DMS 273 treated with DMSO at 0.1 percent for 48 hours (cell line): ENCODE results near the gene APOL4.
"Not testable (repeated sequence)": the region's sequence is repeated elsewhere in the genome, so short reads cannot be mapped to it uniquely, and the experiment has no call there.

Experiments used
- DNase-seq: peaks from one replicate; lab custom pipeline; 2025; lab: John Stamatoyannopoulos, UW

Gene APOL4

GRCh38 chr22:36183446-36183845, 18.2 kb downstream of the APOL4 start:
- DNase-seq: no peak

DNA sequence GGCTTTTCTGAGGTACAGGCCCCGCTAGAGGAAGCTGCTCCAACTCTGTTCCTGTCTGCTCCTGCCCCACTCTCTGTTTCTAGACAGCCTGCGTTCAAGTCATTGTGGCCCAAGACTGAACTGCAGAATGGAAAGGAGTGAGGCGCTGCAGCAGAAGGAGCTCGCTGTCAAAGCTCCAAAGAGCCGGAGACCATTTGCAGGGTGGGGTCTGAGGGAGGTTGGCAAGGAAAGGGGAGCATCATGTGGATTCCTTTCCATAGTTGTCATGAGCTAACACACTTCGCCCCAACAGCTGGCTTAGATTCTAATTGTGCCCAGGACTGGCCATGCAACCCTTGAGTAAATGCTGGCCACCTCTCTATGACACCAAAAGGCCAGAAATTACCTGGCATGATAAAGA, 18.8 kb downstream of the APOL4 start:
- DNase-seq: no peak

DNA sequence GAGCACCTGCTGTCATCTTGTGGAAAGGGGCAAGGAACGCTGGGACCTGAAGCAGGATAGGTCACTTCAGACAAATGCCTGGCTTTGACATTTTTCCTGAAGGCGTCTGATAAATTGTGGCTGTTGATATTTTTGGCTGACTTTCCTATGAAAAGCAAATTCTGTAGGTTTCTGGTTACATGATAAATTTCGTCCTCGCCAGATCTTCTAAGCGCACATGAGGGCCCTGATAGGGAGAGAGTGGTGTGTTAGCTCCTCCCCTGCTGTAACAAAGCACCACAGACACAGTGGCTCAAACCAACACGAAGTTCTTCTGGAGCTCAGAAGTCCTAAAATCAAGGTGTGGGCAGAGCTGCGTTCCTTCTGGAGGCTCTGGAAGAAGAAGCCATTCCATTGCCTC, 19.6 kb downstream of the APOL4 start:
- no peak for DNase-seq

- DNase-seq: no peak
Observed at GRCh38 chr22:36180928-36181327, 20.7 kb downstream of the APOL4 start.

DNA sequence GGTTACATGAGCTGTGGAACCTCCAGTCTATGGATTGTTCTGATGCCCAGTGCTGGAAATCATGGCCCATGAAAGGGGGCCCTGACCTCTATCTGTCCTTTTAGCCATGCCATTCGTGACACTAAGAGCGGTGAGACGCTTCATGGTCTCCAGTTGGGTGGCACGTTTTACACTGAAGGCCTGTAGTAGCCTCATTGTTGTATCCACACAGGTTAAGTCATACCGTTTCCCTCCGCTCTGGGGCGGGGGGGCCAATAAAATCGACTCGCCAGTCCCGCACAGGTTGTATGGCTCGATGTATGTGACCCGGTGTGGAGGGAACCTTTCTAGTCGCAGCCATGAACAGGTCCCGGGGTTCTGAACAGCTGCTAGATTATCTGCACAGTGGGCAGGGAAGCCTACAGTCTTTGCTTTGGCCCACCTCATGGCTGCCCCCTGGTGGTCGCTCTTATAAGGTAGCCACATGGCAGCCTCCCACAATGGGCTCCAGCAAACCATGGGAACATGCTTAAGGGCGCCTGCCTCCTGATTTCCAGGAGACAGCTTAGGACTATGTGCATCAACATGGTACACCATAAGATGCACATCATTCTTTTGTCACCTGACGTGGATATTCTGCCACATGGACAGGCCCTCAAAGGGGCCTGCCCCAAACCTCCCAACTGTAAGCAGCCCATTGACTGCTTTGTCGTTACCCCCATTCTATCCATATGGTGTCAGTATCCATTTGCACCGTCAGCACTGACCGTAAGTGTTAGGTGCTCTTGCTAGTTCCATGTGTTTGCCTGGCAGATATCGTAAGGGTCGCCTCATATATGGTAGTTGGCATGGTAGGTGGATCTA, 21.4 kb downstream of the APOL4 start:
- no peak for DNase-seq

- no peak for DNase-seq
Observed at GRCh38 chr22:36177160-36177559, 24.4 kb downstream of the APOL4 start.

- no peak for DNase-seq
Observed at GRCh38 chr22:36175892-36176291, 25.7 kb downstream of the APOL4 start.

DNA sequence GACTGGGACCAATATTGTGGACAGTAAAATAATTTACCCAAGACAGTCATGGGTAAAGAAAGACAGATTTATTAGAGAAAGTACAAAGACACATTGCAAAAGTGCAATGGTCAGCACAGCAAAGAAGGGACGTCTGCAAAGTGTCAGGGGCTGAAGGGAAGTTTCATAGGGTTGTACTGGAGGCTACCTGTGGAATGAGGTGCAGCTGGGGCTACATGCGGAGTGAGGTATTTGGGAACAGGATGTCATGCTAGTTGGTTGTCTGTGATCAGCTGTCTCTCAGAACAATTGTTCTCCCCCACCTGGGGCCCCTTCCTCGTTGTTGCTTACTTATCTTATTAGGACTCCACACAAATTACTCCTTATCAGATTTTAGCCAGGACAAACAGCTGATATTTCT, 29.7 kb downstream of the APOL4 start:
- no peak for DNase-seq

- DNase-seq: no peak
Observed at GRCh38 chr22:36166518-36167220, 34.9 kb downstream of the APOL4 start.

GRCh38 chr22:36166086-36166485, 35.5 kb downstream of the APOL4 start:
- no peak for DNase-seq

DNA sequence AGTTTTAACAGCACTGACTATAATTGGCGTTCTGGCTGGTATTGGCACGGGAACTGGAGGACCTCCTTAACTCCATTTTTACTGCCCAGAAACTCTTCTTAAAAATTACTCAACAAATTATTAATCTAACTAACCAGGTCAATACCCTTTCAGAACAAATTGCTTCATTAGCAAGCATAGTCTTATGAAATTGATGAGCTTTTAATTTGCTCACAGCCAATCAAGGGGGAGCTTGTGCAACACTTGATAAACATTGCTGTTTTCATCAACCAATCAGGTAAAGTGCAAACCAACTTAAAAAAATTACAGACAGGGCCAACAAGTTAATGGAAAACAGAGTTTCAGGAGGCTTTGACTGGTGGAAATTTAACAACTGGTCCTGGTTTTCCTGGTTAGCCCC, 36.5 kb downstream of the APOL4 start:
- no peak for DNase-seq

- no peak for DNase-seq
Observed at GRCh38 chr22:36164621-36165020, 37.0 kb downstream of the APOL4 start.

DNA sequence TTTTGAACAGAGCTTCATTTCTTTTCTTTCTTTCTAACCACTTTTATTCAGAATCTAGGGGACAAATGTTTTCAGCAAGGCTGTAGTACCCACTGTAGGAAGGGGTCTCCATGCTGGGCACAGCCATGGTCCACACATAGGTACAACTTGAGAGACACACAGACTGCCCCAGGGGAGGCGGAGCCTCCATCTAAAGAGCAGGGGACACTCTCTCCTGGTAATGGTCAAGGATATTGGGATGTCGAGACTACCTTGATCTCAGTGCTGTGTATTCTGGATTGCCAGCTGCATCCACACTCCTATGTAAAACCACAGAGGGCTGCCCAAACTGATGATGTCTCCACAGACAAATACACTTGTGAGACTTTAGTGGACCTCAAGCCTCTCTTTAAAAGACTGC, 38.1 kb downstream of the APOL4 start:
- DNase-seq: no peak

- no peak for DNase-seq
Observed at GRCh38 chr22:36162127-36163034, 39.2 kb downstream of the APOL4 start.

GRCh38 chr22:36161793-36162126, 39.8 kb downstream of the APOL4 start:
- DNase-seq: not testable (repeated sequence)

- no peak for DNase-seq
Observed at GRCh38 chr22:36160499-36160942, 41.1 kb downstream of the APOL4 start, which contains the start of gene APOL3. Gene APOL3, minus strand, starts transcription at chr22:36160755. Its CDS starts 11,700 bp downstream, at chr22:36149055.

DNA sequence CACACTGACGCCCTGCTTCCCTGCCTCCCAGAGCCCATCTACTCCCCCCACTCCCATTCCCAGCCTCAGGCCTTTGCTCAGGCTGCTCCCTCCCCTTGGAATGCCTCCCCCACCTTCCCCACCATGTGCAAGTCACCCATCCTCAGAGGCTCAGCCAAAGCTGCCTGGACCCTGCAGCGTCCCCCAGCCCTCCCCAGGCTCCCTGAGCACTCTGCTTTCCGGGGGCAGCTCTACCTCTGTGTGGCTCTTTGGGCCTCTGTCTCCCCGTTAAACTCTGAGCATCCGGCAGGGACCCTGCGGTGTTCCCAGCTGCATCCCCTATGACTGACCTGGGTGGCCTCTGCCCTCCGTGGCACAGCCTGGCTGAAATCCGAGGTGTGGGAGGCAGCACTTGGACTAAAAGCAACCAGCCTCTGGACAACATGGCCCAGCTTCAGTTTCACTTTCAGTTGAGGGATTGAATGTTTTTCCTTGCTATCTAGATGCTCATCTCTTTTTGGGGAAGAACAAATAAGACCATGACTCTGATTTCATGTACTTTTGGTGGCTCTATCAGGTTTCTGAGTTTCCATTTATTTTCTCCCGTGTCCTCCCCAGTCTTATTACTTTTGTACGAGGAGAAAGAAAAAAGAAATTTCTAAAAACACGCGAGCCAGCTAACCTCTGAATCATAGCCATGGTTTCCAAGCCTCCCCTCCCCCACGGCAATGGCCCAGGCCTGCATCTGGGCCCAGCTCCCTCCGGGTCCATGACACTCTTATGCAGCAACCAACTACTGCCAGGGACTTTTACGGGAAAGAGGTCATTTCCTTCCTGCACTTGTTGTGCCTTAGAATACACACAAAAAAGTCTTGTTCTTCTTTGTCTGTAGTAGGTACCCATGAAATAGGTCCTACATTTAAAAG, 44.8 kb downstream of the APOL4 start:
- DNase-seq: no peak

DNA sequence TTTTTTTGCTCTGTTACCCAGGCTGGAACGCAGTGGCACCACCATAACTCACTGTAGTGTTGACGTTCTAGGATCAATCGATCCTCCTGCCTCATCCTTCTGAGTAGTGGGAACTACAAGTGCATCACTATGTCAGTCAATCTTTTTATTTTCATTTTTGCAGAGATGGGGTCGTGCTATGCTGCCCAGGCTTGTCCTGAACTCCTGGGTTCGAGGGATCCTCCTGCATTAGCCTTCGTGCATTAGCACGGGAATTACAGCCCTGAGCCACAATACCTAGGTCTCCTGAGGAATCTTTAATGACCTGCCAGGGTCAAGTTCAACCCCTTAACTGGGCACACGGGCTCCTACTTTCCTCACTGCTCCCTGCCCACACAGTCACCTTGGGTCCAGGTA, 45.5 kb downstream of the APOL4 start:
- no peak for DNase-seq

DNA sequence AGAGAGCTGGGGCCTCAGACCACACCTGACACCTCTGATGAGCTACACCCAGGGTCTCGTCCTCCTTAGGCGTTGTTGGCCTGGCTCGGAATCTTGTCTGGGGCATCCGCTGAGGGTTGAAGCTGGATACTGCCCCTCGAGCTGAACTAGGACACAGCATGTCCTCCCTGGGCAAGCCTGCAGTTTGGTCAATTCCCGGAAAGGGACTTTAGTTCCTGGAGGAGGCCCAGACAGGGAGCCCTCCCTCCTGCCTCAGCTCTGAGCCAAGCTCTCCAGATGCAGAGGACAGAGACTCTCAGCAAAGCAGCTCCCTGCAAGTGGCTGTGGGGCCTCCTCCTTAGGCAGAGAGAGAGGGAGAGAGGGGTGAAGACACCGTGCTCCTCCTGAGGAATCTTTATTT, 45.9 kb downstream of the APOL4 start:
- DNase-seq: no peak

- DNase-seq: no peak
Observed at GRCh38 chr22:36154423-36154945, 47.1 kb downstream of the APOL4 start.
